ENCODE measurements around the gene CNDP2. TPM values are rescaled to one million over a fixed set of nuclear protein-coding genes. Genes with fewer than 3 reads are reported as not detected.

The CNDP2 gene
- total and polyA plus RNA-seq, 2 of the 13 experiments (the other 11 are each of a cell fraction or from before 2014, with no cell fraction given), result 64.7 to 80.8 TPM

DNA sequence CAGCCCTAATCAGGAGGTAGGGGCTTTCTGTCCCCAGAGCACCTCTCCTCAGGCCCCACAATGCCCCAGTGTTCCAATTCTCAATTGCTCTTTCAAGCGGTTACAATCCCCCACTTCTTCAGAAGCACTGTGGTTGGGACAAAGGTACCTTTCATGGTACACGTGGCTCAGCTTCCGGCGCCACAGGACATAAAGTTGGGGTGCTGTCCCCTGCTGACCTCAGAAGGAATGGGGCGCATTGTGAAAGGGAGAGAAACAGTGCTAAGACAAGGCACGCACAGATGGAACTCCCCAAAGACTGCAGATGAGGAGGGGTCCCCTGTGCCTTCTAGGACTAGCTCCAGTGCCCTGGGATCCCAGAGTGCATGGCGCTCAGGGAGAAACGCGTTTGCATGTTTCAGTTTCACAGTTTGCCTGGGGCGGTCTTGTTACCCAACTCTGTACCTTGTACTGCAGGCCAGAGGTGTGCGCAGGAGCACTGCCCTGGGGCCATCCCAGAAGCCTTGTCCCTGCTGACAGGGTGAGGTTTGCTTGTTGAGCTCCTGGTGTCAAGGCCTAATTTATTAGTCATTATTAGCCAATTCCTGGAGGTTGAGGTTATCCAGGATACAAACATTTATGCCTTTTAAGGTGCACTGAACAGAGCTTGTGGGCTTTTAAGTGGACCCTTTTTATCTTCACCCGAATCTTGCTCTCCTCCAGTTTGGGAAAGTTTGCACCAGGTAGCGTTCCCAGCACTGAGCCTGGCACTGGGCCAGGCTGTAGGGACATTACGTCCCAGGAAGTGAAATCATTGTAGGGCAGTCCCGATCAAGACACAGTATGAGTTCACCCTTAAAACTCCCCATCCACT is 45.8 kb downstream of the CNDP2 start (continued):
- TF ChIP-seq, protein P1, sequence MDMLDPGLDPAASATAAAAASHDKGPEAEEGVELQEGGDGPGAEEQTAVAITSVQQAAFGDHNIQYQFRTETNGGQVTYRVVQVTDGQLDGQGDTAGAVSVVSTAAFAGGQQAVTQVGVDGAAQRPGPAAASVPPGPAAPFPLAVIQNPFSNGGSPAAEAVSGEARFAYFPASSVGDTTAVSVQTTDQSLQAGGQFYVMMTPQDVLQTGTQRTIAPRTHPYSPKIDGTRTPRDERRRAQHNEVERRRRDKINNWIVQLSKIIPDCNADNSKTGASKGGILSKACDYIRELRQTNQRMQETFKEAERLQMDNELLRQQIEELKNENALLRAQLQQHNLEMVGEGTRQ (IDR thresholded peaks at IDR 0.05; ENCODE audit: low read depth, low read length), result no peak
- TF ChIP-seq, protein P1 (CRISPR knock-in tag; IDR thresholded peaks at IDR 0.05; ENCODE audit: borderline replicate concordance), result peak; percentile 62
- TF ChIP-seq, protein P2, sequence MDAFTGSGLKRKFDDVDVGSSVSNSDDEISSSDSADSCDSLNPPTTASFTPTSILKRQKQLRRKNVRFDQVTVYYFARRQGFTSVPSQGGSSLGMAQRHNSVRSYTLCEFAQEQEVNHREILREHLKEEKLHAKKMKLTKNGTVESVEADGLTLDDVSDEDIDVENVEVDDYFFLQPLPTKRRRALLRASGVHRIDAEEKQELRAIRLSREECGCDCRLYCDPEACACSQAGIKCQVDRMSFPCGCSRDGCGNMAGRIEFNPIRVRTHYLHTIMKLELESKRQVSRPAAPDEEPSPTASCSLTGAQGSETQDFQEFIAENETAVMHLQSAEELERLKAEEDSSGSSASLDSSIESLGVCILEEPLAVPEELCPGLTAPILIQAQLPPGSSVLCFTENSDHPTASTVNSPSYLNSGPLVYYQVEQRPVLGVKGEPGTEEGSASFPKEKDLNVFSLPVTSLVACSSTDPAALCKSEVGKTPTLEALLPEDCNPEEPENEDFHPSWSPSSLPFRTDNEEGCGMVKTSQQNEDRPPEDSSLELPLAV (CRISPR knock-in tag; conservative IDR thresholded peaks at IDR 0.05; ENCODE audit: low read depth), result no peak
- TF ChIP-seq, protein P3, sequence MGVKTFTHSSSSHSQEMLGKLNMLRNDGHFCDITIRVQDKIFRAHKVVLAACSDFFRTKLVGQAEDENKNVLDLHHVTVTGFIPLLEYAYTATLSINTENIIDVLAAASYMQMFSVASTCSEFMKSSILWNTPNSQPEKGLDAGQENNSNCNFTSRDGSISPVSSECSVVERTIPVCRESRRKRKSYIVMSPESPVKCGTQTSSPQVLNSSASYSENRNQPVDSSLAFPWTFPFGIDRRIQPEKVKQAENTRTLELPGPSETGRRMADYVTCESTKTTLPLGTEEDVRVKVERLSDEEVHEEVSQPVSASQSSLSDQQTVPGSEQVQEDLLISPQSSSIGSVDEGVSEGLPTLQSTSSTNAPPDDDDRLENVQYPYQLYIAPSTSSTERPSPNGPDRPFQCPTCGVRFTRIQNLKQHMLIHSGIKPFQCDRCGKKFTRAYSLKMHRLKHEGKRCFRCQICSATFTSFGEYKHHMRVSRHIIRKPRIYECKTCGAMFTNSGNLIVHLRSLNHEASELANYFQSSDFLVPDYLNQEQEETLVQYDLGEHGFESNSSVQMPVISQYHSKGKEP (CRISPR knock-in tag; IDR thresholded peaks at IDR 0.05), result 0 out of 2 replicates have a peak, but pooled peaks have one; percentile 41
- TF ChIP-seq ETV5 (CRISPR knock-in tag; IDR thresholded peaks at IDR 0.05; ENCODE audit: borderline replicate concordance) (peak; percentile 69; the same call in 1 of the 2 replicates), ZNF24 (IDR thresholded peaks at IDR 0.05) (no peak), ZNF660 (CRISPR knock-in tag; IDR thresholded peaks at IDR 0.05; ENCODE audit: borderline replicate concordance, low read depth) (no peak), ZNF431 (CRISPR knock-in tag; IDR thresholded peaks at IDR 0.05; ENCODE audit: borderline replicate concordance, low read depth) (peak; percentile 77), MEIS2 (CRISPR knock-in tag; IDR thresholded peaks at IDR 0.05) (peak; percentile 86; the same call in 1 of the 2 replicates), GZF1 (CRISPR knock-in tag; IDR thresholded peaks at IDR 0.05) (0 out of 2 replicates have a peak, but pooled peaks have one; percentile 76), ZZZ3 (CRISPR knock-in tag; IDR thresholded peaks at IDR 0.05; ENCODE audit: borderline replicate concordance) (no peak), PHF21A (CRISPR knock-in tag; IDR thresholded peaks at IDR 0.05) (peak; percentile 99), ZNF615 (CRISPR knock-in tag; IDR thresholded peaks at IDR 0.05; ENCODE audit: borderline replicate concordance) (0 out of 2 replicates have a peak, but pooled peaks have one; percentile 87), SKI (IDR thresholded peaks at IDR 0.05; ENCODE audit: partially characterized antibody) (peak; percentile 55)
- TF ChIP-seq, protein P4, sequence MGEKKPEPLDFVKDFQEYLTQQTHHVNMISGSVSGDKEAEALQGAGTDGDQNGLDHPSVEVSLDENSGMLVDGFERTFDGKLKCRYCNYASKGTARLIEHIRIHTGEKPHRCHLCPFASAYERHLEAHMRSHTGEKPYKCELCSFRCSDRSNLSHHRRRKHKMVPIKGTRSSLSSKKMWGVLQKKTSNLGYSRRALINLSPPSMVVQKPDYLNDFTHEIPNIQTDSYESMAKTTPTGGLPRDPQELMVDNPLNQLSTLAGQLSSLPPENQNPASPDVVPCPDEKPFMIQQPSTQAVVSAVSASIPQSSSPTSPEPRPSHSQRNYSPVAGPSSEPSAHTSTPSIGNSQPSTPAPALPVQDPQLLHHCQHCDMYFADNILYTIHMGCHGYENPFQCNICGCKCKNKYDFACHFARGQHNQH (CRISPR knock-in tag; IDR thresholded peaks at IDR 0.05), result peak; percentile 83
- TF ChIP-seq, protein P5, sequence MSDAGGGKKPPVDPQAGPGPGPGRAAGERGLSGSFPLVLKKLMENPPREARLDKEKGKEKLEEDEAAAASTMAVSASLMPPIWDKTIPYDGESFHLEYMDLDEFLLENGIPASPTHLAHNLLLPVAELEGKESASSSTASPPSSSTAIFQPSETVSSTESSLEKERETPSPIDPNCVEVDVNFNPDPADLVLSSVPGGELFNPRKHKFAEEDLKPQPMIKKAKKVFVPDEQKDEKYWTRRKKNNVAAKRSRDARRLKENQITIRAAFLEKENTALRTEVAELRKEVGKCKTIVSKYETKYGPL (CRISPR knock-in tag; IDR thresholded peaks at IDR 0.05), result no peak
- TF ChIP-seq, protein P6, sequence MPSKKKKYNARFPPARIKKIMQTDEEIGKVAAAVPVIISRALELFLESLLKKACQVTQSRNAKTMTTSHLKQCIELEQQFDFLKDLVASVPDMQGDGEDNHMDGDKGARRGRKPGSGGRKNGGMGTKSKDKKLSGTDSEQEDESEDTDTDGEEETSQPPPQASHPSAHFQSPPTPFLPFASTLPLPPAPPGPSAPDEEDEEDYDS (CRISPR knock-in tag; IDR thresholded peaks at IDR 0.05), result peak; percentile 57
- TF ChIP-seq, protein P7, sequence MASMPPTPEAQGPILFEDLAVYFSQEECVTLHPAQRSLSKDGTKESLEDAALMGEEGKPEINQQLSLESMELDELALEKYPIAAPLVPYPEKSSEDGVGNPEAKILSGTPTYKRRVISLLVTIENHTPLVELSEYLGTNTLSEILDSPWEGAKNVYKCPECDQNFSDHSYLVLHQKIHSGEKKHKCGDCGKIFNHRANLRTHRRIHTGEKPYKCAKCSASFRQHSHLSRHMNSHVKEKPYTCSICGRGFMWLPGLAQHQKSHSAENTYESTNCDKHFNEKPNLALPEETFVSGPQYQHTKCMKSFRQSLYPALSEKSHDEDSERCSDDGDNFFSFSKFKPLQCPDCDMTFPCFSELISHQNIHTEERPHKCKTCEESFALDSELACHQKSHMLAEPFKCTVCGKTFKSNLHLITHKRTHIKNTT (CRISPR knock-in tag; IDR thresholded peaks at IDR 0.05), result no peak

Data from HepG2 (cell line).